ENCODE results near the gene PCDH15.

- TF ChIP-seq CTCF (IDR thresholded peaks at IDR 0.05; ENCODE audit: control extremely low read depth in 1 of 3, insufficient read depth in 1 of 3, low read depth in 1 of 3, low read length in 3 of 3) (no peak), ATF2 (IDR thresholded peaks at IDR 0.05; ENCODE audit: low read length) (no peak), EP300 (IDR thresholded peaks at IDR 0.05; ENCODE audit: borderline replicate concordance in 1 of 2, low read depth in 2 of 2, low read length in 2 of 2) (no peak), CEBPB (IDR thresholded peaks at IDR 0.05; ENCODE audit: low read depth, low read length) (no peak), EZH2 (IDR thresholded peaks at IDR 0.05; ENCODE audit: low read depth, low read length, severe bottlenecking) (no peak), SRF (IDR thresholded peaks at IDR 0.05; ENCODE audit: low read depth, low read length) (no peak), ATF3 (IDR thresholded peaks at IDR 0.05; ENCODE audit: insufficient read depth, low read depth, low read length) (no peak), SIN3A (conservative IDR thresholded peaks at IDR 0.05 in 1 of 2, IDR thresholded peaks at IDR 0.05 in 1 of 2; ENCODE audit: low read depth in 1 of 2, low read length in 2 of 2) (no peak), YY1 (IDR thresholded peaks at IDR 0.05; ENCODE audit: low read depth, low read length) (no peak), E2F6 (IDR thresholded peaks at IDR 0.05) (no peak), SIRT6 (IDR thresholded peaks at IDR 0.05; ENCODE audit: low read length) (no peak), POLR2AphosphoS5 (IDR thresholded peaks at IDR 0.05; ENCODE audit: low read depth, low read length) (no peak)
Measured at GRCh38 chr10:54833029-54833428, 32.0 kb upstream of the PCDH15 start.
